B cell (primary cell): ENCODE measurements around the gene RALGAPB. TPM values are rescaled to one million over a fixed set of nuclear protein-coding genes. Genes with fewer than 3 reads are reported as not detected.

Experiments
- ATAC-seq: fragments of 200-7000 bp; cut with Tn5 transposase; one replicate; pipeline ENCODE4 v1.10.0; 2021; ENCODE audit warnings: low read depth, mild to moderate bottlenecking, moderate number of reproducible peaks, moderate library complexity
- CTCF ChIA-PET: fragments of 350-600 bp; sonication (Branson Sonifier 250); formaldehyde crosslinking; loops from one replicate; lab custom pipeline; 2021; ENCODE audit warnings: antibody characterized with exemption, inconsistent platforms; lab: Charles Lee
- POLR2A ChIA-PET: fragments of 350-600 bp; sonication (Branson Sonifier 250); formaldehyde crosslinking; loops from one replicate; lab custom pipeline; 2021; ENCODE audit warnings: antibody characterized with exemption; lab: Charles Lee
- DNase-seq: peaks from one replicate; pipeline ENCODE4 v3.0.0; 2013
- H2AFZ ChIP-seq: 2 replicates; pipeline ENCODE4 v1.6.1; 2012; ENCODE audit warnings: mild to moderate bottlenecking, low read depth, low read length; ENCODE audit not compliant: insufficient read depth, poor library complexity, severe bottlenecking
- H3K27ac ChIP-seq, 2 donors: 1 replicate in 1 of 2; 2 replicates in 1 of 2; pipeline ENCODE4 v1.5.1; 2012 to 2013; ENCODE audit warnings: low read length in 2 of 2, mild to moderate bottlenecking in 2 of 2, moderate library complexity in 1 of 2
- H3K27me3 ChIP-seq, 4 experiments: fragments of 200-600 bp in 1 of 4; sonication (generic) in 1 of 4; replicated peaks in 1 of 4; 1 replicate in 2 of 4; 2 replicates in 2 of 4; pipeline versions ENCODE4 v1.6.1 to v1.7.0; 2013 to 2016; ENCODE audit warnings: low read length in 3 of 4, mild to moderate bottlenecking in 2 of 4, mixed read lengths in 1 of 4, moderate library complexity in 1 of 4; ENCODE audit not compliant: insufficient read depth in 4 of 4, control insufficient read depth in 3 of 4; ENCODE audit errors: control extremely low read depth in 1 of 4
- H3K36me3 ChIP-seq, 2 experiments: replicated peaks in 1 of 2; 1 replicate in 1 of 2; 2 replicates in 1 of 2; pipeline versions ENCODE4 v1.6.1 to v1.7.1; 2013; ENCODE audit warnings: low read length in 1 of 2; ENCODE audit not compliant: insufficient read depth in 2 of 2, control insufficient read depth in 1 of 2; ENCODE audit errors: control extremely low read depth in 1 of 2, extremely low read depth in 1 of 2
- H3K4me1 ChIP-seq, 2 donors: fragments of 200-600 bp in 1 of 2; sonication (generic) in 1 of 2; 1 replicate in 1 of 2; 2 replicates in 1 of 2; pipeline versions ENCODE4 v1.5.1 to v1.6.1; 2013 to 2017; ENCODE audit warnings: low read length in 2 of 2; ENCODE audit not compliant: control insufficient read depth in 2 of 2, insufficient read depth in 2 of 2
- H3K4me2 ChIP-seq: replicated peaks from 2 replicates; pipeline ENCODE3; 2012; ENCODE audit warnings: mild to moderate bottlenecking, low read depth, low read length; ENCODE audit not compliant: poor library complexity, severe bottlenecking
- H3K4me3 ChIP-seq, 5 experiments: fragments of 200-600 bp in 1 of 5; sonication (generic) in 1 of 5; 1 replicate in 3 of 5; 2 replicates in 2 of 5; pipeline versions ENCODE4 v1.5.1 to v1.7.0; 2011 to 2016; ENCODE audit warnings: low read length in 4 of 5, mild to moderate bottlenecking in 4 of 5, low read depth in 2 of 5, control low read depth in 1 of 5, moderate library complexity in 1 of 5; ENCODE audit not compliant: insufficient read depth in 1 of 5; ENCODE audit errors: control extremely low read depth in 1 of 5, extremely low read depth in 1 of 5
- H3K79me2 ChIP-seq: fragments of 200-600 bp; sonication (generic); one replicate; pipeline ENCODE4 v1.6.0; 2016; ENCODE audit warnings: low read length; ENCODE audit not compliant: control insufficient read depth, insufficient read depth
- H3K9ac ChIP-seq: fragments of 200-600 bp; sonication (generic); 2 replicates; pipeline ENCODE4 v1.6.1; 2017; ENCODE audit warnings: mild to moderate bottlenecking, low read length, moderate library complexity
- H3K9me3 ChIP-seq, 3 donors: one replicate each; pipeline versions ENCODE4 v1.6.1 to v1.7.1; 2013; ENCODE audit warnings: low read length in 2 of 3; ENCODE audit not compliant: control insufficient read depth in 2 of 3, insufficient read depth in 1 of 3; ENCODE audit errors: control extremely low read depth in 1 of 3
- H4K20me1 ChIP-seq: 2 replicates; pipeline ENCODE4 v1.6.0; 2012; ENCODE audit warnings: mild to moderate bottlenecking, low read length; ENCODE audit not compliant: insufficient read depth, control insufficient read depth, poor library complexity, severe bottlenecking
- H3K27ac Mint-ChIP-seq: one replicate; pipeline ENCODE4 v1.8.0; 2021; ENCODE audit warnings: mixed read lengths
- H3K27me3 Mint-ChIP-seq: one replicate; pipeline ENCODE4 v1.8.0; 2021; ENCODE audit warnings: mixed read lengths
- H3K4me1 Mint-ChIP-seq: one replicate; pipeline ENCODE4 v1.8.0; 2021; ENCODE audit warnings: mixed read lengths
- H3K4me3 Mint-ChIP-seq: one replicate; pipeline ENCODE4 v1.8.0; 2021; ENCODE audit warnings: mixed read lengths
- H3K9me3 Mint-ChIP-seq: one replicate; pipeline ENCODE4 v1.8.0; 2022; ENCODE audit warnings: mixed read lengths; ENCODE audit not compliant: insufficient read depth
- CTCF ChIP-seq: fragments of 200-600 bp; IDR thresholded peaks from one replicate; pipeline ENCODE4 v1.8.0; 2022; ENCODE audit warnings: antibody characterized with exemption, mild to moderate bottlenecking
- EZH2 ChIP-seq: IDR thresholded peaks from 2 replicates; pipeline ENCODE4 v1.6.1; 2012; ENCODE audit warnings: borderline replicate concordance, low read depth, mild to moderate bottlenecking, moderate library complexity, low read length; ENCODE audit not compliant: insufficient read depth, poor library complexity, severe bottlenecking
- WGBS: methylation state at CpG from one replicate; pipeline ENCODE4 v1.1.5; 2013; ENCODE audit warnings: missing lambda C conversion rate; ENCODE audit not compliant: insufficient coverage; 5-methylcytosine and 5-hydroxymethylcytosine counted together
- intact Hi-C: fragments of 100-400 bp; cut with micrococcal nuclease; formaldehyde crosslinking; loops from one replicate; pipeline ENCODE4 v1.10.0; 2022
- polyA plus RNA-seq: library from polyadenylated mRNA; depleted of rRNA; stranded (reverse); fragments of >200 nt; gene quantifications from 2 replicates; pipeline ENCODE4 v1.2.3, GENCODE V29; 2012
- total RNA-seq, 2 donors: library from RNA; stranded (reverse); fragments of 120-200 nt in 1 of 2; gene quantifications; 1 replicate in 1 of 2; 2 replicates in 1 of 2; pipeline versions ENCODE4 v1.2.3 to v1.2.4, GENCODE V29; 2013 to 2022

RALGAPB gene
- total and polyA plus RNA-seq, 2 donors (not counting 1 experiment from before 2014, with no cell fraction given), result 15.0 to 58.3 TPM

GRCh38 chr20:38477747-38478146 lies 5.1 kb downstream of the RALGAPB start:
- Mint-ChIP-seq H3K4me1 (peaks cover 46% of the 10 kb centered on the region), H3K4me3 (no peak overlapping the region), H3K9me3 (no peaks in the 10 kb centered on the region), H3K27ac (no peak overlapping the region), H3K27me3 (no peaks in the 10 kb centered on the region)
- ChIA-PET CTCF (no interaction called here), POLR2A (no interaction called here)
- Histone ChIP-seq H3K36me3 (peaks cover 3% of the 10 kb centered on the region in 2 experiments), H3K27me3 (no peaks in the 10 kb centered on the region), H3K27ac (no peak overlapping the region), H3K79me2 (peaks cover 93% of the 10 kb centered on the region), H3K9ac (no peak overlapping the region), H4K20me1 (peaks cover 84% of the 10 kb centered on the region), H3K4me1 (peaks cover 17 to 21% of the 10 kb centered on the region in 2 donors), H3K4me2 (no peak overlapping the region), H2AFZ (no peak overlapping the region), H3K9me3 (peaks cover 0 to 3% (median 0%) of the 10 kb centered on the region in 3 donors), H3K4me3 (no peak overlapping the region)
- ATAC-seq (no peak), DNase-seq (no peak)
- intact Hi-C loops, result no loop called here
- no peak for TF ChIP-seq EZH2
- no peak for TF ChIP-seq CTCF
- 96% methylated on average over 8 of the region's 8 CpGs for WGBS

GRCh38 chr20:38479596-38479995 lies 7.0 kb downstream of the RALGAPB start:
- Histone ChIP-seq H3K27ac (no peak overlapping the region), H3K36me3 (peaks cover 6 to 13% of the 10 kb centered on the region in 2 experiments), H4K20me1 (peaks cover 80% of the 10 kb centered on the region), H3K9ac (no peak overlapping the region), H3K4me1 (peaks cover under 1 to 7% of the 10 kb centered on the region in 2 donors), H3K9me3 (peaks cover 0 to 3% (median 0%) of the 10 kb centered on the region in 3 donors), H3K4me3 (no peak overlapping the region), H3K4me2 (no peak overlapping the region), H3K79me2 (peaks cover 93% of the 10 kb centered on the region), H2AFZ (no peak overlapping the region), H3K27me3 (no peaks in the 10 kb centered on the region)
- TF ChIP-seq EZH2 (no peak), CTCF (no peak)
- intact Hi-C loops, result no loop called here
- H3K4me3 Mint-ChIP-seq, result no peak overlapping the region
- no peak overlapping the region for H3K27ac Mint-ChIP-seq
- no peaks in the 10 kb centered on the region for H3K9me3 Mint-ChIP-seq
- POLR2A ChIA-PET, result no interaction called here
- peaks cover 33% of the 10 kb centered on the region for H3K4me1 Mint-ChIP-seq
- ATAC-seq (no peak), DNase-seq (no peak)
- CTCF ChIA-PET, result no interaction called here
- H3K27me3 Mint-ChIP-seq, result no peaks in the 10 kb centered on the region
- 100% methylated on average over 1 of the region's 2 CpGs for WGBS
